NCI-H748 (cell line): ENCODE results near the gene LRRC73.

ENCODE experiments used
- DNase-seq: peaks from one replicate; lab custom pipeline; 2025; ENCODE audit not compliant: unreplicated experiment; lab: John Stamatoyannopoulos, UW

The LRRC73 gene

GRCh38 chr6:43493833-43494232 is 16.3 kb downstream of the LRRC73 start:
- DNase-seq: no peak

- no peak for DNase-seq
Measured at GRCh38 chr6:43493230-43493629, 16.9 kb downstream of the LRRC73 start.

- DNase-seq: no peak
Measured at GRCh38 chr6:43492673-43493072, 17.5 kb downstream of the LRRC73 start.

GRCh38 chr6:43491750-43492661 is 18.1 kb downstream of the LRRC73 start:
- no peak for DNase-seq

- DNase-seq: no peak
Measured at GRCh38 chr6:43490523-43490939, 19.6 kb downstream of the LRRC73 start.

GRCh38 chr6:43489277-43490072 is 20.7 kb downstream of the LRRC73 start:
- no peak for DNase-seq

- no peak for DNase-seq
Measured at GRCh38 chr6:43488667-43489276, 21.4 kb downstream of the LRRC73 start.

GRCh38 chr6:43481591-43482236 is 28.4 kb downstream of the LRRC73 start:
- DNase-seq: no peak

GRCh38 chr6:43481075-43481474 is 29.1 kb downstream of the LRRC73 start:
- DNase-seq: no peak

- DNase-seq: peak; percentile 28
Measured at GRCh38 chr6:43478008-43478372, 32.2 kb downstream of the LRRC73 start.

- peak; percentile 94 for DNase-seq
Measured at GRCh38 chr6:43477235-43478007, 32.7 kb downstream of the LRRC73 start, which contains the start of gene TJAP1. Gene TJAP1 (plus strand): TSS chr6:43477570. CDS start chr6:43499002, 21,432 bp downstream.

GRCh38 chr6:43476746-43477145 is 33.4 kb downstream of the LRRC73 start:
- no peak for DNase-seq

GRCh38 chr6:43475516-43475915 is 34.6 kb downstream of the LRRC73 start:
- no peak for DNase-seq

GRCh38 chr6:43472515-43472914 is 37.6 kb downstream of the LRRC73 start:
- no peak for DNase-seq

GRCh38 chr6:43471399-43471798 is 38.7 kb downstream of the LRRC73 start:
- no peak for DNase-seq

- DNase-seq: no peak
Measured at GRCh38 chr6:43469947-43470346, 40.2 kb downstream of the LRRC73 start.

- no peak for DNase-seq
Measured at GRCh38 chr6:43468748-43469681, 41.1 kb downstream of the LRRC73 start.

GRCh38 chr6:43468240-43468639 is 41.9 kb downstream of the LRRC73 start:
- DNase-seq: no peak

GRCh38 chr6:43467752-43468151 is 42.4 kb downstream of the LRRC73 start:
- no peak for DNase-seq
